HG02759 (cell line): Measurements from ENCODE around the gene TBCA.
"Not testable (repeated sequence)": the region's sequence is repeated elsewhere in the genome, so short reads cannot be mapped to it uniquely, and the experiment has no call there.

Source experiments
- ATAC-seq: cut with Tn5 transposase; IDR thresholded peaks from one replicate; pipeline ENCODE4 v1.9.1; 2021; ENCODE audit warnings: mild to moderate bottlenecking, moderate library complexity; ENCODE audit not compliant: unreplicated experiment

Gene TBCA

DNA sequence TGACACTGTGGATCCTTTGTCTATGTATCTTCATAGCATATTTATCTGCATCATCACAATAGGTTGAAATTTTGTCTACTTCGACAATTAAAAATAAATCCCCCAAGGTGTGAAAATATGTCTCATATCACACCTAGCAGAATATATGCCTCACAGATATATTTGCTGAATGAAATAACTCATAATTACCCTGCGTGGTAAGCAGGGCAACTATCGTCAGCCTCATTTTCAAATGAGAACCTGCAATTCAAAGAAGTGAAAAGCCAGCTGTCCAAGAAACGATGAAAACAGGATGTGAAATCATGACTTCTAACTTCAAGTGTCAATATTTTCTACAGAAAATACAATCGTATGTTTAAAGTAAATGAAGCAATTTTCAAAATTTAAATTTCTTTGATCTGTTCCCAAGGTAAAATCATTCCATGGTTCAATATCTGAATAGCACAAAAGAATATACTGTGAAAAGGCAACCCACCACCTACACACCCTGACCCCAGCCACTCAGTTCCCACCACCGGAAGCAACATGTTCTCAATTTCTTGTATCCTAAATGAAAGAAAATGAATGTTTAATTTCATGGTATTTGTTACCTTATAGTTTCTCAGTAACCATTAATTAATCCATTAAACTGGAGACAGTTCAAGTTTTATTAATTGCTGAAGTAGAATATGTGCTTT is 57.1 kb downstream of the TBCA start:
- peak; percentile 52 for ATAC-seq

DNA sequence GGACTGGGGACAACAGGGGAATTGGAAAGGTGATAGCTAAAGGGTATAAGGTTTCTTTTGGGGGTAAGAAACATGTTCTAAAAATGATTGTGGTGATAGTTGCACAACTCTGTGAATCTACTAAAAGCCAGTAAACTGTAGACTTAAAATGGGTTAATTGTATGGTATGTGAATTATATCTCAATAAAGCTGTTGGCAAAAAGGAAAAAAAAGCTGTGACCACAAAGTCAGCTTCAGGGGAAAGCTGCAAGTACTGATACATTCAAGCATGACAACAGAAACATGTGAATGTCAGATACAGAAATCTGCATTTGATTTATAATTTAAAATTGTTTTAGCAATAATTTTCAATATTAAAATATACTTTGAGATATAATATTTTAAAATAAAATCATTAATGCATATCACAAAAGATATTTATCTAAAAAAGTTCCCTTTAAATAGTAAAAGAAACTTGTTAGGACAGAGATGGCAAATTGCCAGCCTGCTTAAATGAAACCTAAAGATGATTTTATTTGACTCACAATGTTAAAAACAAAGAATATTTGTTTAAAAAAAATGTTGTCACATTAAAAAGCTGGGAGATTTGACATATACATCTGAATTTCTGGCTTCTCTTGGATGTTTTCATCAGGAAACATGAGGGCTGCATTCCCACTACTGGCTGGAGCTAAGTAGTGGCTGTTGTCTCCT is 66.0 kb downstream of the TBCA start:
- ATAC-seq, result no peak

DNA sequence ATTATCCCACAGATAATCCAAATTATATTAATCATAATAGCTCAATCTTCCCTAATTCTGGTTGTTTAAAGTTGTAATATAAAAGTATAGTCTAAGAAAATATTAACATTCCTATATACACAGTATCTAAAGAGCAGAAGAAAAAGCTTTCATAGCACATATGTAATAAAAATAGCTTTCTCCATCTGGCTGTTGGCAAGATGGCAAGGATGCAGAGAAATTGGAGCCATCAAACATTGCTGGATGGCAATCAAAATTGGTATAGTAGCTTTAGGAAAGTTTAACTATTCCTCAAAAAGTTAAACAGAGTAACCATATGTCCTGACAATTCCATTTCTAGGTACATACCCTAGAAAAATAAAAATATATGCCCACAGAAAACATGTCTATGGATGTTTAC is 66.8 kb downstream of the TBCA start:
- ATAC-seq, result no peak

DNA sequence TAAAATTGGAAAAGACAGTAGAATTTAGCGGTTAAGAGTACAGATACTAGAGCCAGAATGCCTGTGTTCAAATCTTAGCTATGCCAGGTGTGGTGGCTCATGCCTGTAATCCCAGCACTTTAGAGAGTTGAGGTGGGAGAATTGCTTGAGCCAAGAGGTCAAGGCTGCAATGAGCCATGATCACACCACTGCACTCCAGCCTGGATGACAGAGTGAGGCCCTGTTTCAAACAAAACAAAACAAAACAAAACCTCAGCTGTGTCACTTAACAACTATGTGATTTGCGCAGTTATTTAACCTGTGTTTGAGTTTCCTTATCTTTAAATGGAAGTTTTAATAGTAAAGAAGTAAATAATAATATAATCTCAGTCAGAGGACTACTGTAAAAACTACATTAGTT is 68.3 kb downstream of the TBCA start:
- no peak for ATAC-seq

DNA sequence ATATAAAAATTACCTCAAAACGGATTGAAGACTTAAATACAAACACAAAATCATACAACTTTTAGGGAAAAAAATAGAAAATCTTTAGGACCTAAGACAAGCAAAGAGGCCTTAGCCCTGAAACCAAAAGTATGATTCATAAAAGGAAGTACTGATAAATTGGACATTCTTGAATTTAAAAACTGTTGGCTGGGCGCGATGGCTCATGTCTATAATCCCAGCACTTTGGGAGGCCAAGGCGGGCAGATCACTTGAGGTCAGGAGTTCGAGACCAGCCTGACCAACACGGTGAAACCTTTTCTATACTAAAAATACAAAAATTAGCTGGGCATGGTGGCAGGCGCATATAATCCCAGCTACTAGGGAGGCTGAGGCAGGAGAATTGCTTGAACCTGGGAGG is 76.6 kb downstream of the TBCA start:
- ATAC-seq, result not testable (repeated sequence)

DNA sequence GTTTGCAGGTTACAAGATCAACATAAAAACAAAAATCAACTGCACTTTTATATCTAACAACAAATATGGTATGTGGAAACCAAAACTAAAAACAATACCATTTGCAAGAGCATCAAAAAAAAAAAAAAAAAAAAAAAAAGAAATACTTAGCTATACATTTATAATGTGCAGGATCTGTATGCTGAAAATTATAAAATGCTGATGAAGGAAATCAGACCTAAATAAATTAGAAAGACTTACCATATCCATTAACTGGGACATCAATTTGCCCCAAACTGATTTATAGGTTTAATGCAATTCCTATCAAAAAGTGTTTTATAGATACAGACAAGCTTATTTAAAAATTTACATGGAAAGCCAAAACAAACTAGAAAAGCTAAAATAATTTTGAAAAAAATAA is 77.2 kb downstream of the TBCA start:
- ATAC-seq, result no peak

DNA sequence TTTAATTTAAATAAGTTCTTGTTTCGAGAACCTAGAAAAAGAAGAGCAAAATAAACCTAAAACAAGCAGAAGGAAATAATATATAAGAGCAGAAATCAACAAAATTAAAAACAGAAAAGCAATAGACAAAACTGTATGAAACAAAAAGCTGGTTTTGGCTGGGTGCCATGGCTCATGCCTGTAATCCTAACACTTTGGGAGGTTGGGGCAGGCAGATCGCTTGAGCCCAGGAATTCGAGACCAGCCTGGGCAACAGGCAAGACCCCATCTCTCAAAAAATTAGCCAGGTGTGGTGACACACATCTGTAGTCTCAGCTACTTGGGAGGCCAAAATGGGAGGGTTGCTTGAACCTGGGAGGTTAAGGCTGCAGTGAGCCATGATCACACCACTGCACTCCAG is 78.4 kb downstream of the TBCA start:
- no peak for ATAC-seq

DNA sequence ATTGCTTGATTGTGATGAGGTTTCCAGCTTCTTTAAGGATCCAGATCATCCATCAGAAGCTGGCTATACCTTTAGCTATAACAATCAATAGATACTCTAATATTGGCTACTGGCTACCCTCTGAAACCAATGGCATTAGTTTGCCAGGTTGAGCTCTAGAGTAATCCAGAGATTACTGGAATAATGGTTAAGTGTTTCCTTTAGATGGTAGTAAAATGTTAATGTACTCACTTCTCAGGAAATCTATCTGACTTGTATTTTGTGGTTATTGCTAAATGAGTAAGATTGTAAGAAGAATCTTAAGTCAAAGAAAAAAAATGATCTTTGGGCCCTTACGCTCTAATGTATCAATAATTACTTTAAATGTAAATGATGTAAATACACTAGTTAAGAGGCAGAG is 80.0 kb downstream of the TBCA start:
- ATAC-seq, result no peak

DNA sequence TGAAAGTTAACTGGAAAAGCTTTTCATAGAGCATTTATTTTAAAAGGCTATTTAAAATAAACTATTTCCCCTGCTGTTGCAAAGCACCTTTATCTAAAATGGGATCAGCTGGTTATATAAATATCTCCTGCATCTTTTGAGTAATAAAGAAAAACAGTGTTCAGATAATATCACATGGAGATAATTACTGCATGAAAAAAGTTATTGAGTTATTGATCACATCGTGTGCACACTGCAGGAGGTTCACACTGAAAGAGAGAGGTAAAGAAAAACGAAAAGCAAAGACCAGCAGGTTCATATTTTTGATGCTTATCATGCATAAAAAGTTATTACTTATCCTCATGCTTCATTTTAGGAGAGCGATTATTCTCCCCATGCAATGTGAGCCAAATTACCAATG is 82.2 kb downstream of the TBCA start:
- ATAC-seq, result no peak

DNA sequence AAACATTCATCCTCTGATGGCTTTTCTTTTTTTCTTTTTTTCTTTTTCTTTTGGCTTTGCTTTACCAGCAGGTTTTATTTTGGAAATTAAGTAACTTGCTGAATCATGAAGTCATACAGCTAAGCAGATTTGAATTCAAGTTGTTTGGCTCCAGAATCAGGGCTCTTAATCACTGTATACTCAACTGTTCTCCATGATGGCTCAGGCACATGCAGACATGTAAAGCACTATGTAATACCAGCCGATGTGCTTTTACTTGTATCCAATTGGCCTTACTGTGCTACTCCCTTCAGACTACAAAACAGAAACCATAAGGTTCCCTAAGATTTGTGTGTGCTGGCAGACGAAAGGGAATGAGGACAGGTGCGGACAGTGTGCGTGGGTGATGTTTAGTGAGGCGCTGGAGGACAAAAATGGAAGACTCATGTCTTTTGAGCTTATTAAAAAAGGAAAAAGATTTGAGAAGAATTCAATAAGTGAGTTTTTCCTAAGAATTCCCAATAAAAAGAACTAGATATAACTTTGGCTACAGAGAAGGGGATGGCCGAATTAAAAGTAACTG is 92.9 kb downstream of the TBCA start:
- no peak for ATAC-seq

DNA sequence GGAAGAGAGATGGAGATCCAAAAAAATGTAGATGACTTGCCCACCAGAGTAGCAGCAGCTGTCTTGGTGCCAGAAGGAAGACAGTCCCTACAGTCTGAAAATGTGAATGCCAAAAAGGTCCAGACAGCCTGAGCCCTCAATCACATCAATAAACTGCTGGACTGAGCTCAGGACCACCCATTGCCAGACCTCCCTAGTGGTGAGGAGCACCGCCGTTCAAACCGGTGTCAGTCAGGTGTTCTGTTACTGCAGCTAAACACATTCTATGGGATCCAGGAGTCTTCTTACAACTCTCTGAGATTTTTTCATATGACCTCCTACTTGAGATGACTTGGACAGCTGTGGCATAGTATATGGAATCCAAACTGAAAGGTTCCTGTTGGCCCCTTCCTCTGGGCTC is 105.6 kb downstream of the TBCA start:
- ATAC-seq, result no peak

DNA sequence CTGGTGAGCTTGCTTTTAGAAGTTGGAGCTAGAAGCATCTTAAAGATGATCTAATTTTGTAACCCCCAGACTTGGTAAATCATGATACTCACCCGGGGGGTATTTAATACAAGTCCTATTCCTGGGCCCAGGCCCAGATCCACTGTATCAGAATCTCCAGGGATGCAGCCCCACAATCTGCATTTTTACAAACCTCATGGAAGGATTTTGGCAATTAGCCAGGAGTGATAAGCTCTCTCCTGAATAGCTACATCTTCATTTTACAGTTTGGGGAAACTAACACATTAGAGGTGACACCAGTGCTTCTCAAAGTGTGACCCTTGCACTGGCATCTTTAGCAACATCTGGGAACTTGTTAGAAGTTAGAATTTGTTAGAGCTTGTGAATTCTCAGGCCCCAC is 106.5 kb downstream of the TBCA start:
- ATAC-seq, result no peak

DNA sequence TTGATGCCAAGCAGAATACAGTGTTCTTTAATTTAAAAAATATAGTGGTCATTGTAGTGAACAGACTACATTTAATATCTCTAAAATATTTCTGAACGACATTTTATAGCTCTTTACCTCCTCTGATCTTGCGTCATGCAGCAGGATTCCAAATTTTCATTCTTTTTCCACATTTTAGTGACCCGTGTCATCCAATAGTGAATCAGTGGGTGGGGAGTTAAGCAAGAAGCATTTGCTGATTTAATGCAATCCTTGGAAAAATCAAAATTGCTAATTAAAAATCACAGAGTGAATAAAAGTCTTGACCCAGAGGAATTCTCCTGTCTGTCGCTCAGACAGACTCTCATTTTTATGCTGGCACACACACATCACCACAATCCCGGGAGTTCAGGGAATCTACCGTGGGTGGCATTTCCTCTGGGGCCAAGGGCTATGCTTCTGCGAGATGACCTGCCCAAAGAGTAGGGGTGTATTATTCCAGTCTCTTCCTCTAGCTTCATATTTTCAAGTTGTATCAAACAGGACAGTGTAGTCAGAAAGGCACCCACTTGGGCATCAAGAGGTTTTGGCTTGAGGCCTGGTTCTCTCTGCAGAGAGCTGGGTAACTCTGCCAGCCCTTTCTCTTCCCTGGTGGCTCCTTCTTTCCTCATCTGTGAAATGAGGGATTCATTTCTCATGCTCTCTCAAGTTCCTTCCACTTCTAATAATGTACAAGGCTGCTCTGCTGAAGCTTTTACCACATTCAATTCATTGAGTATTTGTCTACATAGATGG is 112.9 kb downstream of the TBCA start:
- ATAC-seq, result no peak

DNA sequence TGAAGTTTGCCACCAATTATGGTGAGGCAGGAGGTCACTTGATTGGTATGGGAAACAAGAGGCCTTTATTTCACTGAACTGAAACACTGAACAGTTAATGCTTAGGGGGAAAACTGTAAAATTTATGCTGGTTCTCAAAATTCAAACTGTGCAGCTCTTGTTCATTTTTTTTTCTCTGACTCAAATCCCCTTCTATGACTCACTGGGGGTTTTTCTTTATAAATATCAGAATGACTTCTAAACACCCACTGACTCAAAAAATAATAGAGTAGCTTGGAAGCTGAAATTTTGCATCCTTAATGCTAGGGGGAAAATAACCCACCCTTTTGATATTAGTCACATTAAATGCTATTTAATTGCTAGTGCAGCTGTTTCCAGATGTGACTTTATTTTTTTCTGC is 113.5 kb downstream of the TBCA start:
- ATAC-seq, result no peak

DNA sequence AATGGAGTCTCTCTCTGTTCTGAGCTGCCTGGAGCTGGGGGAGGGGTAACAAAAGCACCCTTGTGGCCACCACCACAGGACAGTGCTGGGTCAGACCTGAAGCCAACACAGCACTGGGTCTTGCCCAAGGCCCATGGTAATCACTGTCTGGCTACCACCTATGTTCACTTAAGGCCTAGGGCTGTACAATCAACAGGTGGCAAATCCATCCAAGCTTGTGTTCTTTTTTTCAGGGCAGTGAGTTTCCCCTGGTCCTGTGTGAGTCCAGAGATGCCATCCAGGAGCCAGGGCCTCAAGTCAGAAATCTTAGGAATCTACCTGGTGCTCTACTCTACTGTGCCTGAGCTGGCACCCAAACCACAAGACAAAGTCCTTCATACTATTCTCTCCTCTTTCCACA is 117.5 kb downstream of the TBCA start:
- ATAC-seq, result no peak

DNA sequence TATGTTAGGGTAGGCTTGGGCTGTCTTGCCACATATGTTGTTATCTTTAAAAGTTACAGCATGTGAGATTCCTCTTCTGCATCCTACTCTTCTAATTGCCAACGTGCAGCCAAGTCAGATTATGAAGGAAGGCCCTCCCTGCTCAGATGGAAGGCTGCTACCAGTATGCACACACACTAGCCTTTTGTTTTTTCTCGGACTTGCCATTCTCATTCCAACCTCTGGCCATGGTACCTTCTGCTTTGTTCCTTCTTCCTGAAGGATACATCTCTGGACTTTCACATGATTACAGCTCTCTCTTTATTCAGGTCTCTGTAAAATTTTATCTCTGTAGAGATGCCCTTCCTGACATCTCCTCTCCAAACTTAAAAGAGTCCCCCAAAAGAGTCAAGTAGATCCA is 124.8 kb downstream of the TBCA start:
- no peak for ATAC-seq

DNA sequence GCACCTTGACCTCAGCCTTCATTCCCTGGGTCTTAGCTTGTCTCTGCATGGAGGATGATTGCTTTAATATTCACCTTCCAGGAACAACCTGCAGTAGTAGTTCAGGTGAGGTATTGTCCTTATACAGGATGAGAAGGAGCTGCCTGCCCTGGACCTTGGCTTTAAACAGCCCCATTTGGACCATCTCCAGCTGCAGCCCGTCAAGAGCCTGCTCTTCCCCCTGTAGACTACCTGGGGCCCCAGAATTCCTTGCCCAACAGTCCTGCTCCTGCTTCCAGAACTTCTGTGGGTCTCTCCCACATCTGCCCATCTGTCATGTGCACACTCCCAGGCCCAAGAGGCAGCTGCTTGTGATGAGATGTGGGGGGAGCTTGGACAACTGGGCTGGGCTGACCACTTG is 125.5 kb downstream of the TBCA start:
- no peak for ATAC-seq

DNA sequence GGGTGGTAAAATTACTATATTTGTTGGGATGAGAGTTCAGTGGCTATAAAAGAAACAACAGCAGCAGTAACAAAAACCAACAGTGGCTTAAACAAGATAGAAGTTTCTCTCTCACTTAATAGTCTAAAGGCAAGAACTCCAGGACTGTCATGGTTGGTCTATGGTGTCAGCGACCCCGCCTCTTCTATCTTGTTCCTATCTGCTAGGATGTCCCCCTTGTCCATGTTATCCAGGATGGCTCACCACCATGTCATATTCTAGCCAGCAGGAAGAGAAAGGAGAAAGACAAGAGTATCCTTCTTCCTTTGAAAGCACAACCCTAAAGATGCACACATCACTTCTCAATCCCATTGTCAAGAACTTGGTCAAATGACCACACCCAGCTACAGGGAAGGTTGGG is 126.4 kb downstream of the TBCA start:
- no peak for ATAC-seq

DNA sequence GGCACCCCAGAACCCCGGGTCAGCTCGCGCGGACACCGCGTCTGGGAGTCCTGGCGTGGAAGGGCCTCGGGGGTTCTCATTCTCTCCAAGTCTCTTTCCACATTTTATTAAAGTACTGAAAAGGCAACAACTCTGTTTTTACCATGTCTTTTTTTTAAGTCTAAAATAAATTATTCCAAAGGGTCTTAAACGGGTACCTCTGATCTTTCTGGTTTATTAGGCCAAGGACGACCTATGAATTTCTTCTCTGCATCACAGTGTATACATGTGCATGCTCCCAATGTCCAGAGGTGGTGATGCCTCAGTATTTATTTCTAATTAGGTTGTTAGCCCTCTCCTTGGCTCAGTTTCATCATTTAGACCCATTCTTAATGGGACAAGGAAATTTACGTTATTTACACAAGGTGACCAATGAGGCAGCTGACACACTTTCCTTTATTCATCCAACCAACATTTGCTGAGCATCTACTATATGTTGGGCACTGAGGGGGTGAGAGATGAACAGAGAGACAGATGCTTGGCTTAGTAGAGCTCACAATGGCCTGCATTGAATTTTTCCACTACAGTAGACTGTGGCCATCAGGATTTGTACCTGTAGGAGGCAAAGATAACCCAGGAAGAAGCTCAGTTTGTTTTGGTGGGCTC is 130.0 kb downstream of the TBCA start:
- no peak for ATAC-seq

DNA sequence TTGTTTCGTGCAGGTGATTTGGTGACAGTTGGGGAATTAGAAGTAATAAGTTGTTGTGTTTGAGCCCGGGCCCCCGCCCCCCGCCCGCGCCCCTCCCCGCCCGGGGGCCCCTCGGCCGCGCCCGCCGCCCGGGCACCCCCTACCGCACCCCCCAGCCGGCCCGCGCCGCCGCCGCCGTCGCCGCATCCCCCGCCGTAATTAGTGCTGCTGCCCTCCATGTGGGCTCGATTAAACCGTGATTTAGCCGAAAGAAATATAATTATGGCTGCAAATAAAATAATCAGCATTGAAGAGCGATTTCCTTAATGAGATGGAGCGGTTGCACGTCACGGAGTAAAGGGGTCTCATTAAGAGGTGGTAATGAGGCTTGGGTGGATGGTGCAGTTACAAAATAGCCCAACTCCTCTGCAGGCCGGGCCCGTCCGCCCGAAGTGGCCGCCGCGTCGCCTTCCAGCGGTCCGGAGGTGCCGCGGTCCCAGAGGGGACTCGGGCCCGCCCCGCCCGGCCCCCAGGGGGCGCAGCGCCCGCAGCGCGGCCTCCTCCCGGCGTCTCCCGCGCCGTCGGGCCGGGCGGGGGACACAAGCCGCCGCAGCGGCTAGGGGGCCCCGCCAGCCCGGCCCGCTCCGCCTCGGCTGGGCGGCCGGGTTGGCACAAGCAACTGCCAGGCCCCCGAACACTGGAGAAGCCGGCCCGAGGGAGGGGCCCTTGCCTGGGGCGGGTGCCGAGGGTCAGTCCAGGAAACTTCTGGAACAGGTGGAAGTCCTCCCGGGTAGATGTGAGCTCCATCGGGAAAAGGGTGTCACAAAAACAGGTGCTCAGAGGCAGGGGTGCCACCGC is 130.8 kb downstream of the TBCA start:
- no peak for ATAC-seq
